Non-pigmented ciliary epithelial cell (primary cell): Measurements from ENCODE around the gene CAMK1D.
"Not testable (repeated sequence)": the region's sequence is repeated elsewhere in the genome, so short reads cannot be mapped to it uniquely, and the experiment has no call there.

ENCODE experiments used
- DNase-seq: peaks from one replicate; pipeline ENCODE4 v3.0.0-alpha.2; 2010; ENCODE audit warnings: low read depth

Gene CAMK1D

GRCh38 chr10:12431151-12432101 lies 82.1 kb downstream of the CAMK1D start:
- DNase-seq = no peak

- no peak for DNase-seq
Observed at GRCh38 chr10:12432402-12433189, 83.2 kb downstream of the CAMK1D start.

- DNase-seq = no peak
Observed at GRCh38 chr10:12434277-12434676, 84.9 kb downstream of the CAMK1D start.

- DNase-seq = not testable (repeated sequence)
Observed at GRCh38 chr10:12434677-12435076, 85.3 kb downstream of the CAMK1D start.

- no peak for DNase-seq
Observed at GRCh38 chr10:12435348-12435747, 86.0 kb downstream of the CAMK1D start.

GRCh38 chr10:12438919-12439692 lies 89.8 kb downstream of the CAMK1D start:
- no peak for DNase-seq

- not testable (repeated sequence) for DNase-seq
Observed at GRCh38 chr10:12439767-12440166, 90.4 kb downstream of the CAMK1D start.

GRCh38 chr10:12443026-12443425 lies 93.7 kb downstream of the CAMK1D start:
- no peak for DNase-seq

GRCh38 chr10:12444981-12445700 lies 95.8 kb downstream of the CAMK1D start:
- no peak for DNase-seq

- no peak for DNase-seq
Observed at GRCh38 chr10:12445701-12446334, 96.5 kb downstream of the CAMK1D start.

- DNase-seq = no peak
Observed at GRCh38 chr10:12448340-12448728, 99.0 kb downstream of the CAMK1D start.

- DNase-seq = peak; percentile 93
Observed at GRCh38 chr10:12448729-12449391, 99.5 kb downstream of the CAMK1D start.

GRCh38 chr10:12455318-12455717 lies 106.0 kb downstream of the CAMK1D start:
- DNase-seq = no peak

GRCh38 chr10:12455766-12456165 lies 106.4 kb downstream of the CAMK1D start:
- no peak for DNase-seq

GRCh38 chr10:12459340-12459739 lies 110.0 kb downstream of the CAMK1D start:
- DNase-seq = no peak

GRCh38 chr10:12459762-12460161 lies 110.4 kb downstream of the CAMK1D start:
- DNase-seq = no peak

- DNase-seq = no peak
Observed at GRCh38 chr10:12463459-12463838, 114.1 kb downstream of the CAMK1D start.

GRCh38 chr10:12465385-12466136 lies 116.2 kb downstream of the CAMK1D start:
- DNase-seq = no peak

- DNase-seq = no peak
Observed at GRCh38 chr10:12466704-12467305, 117.5 kb downstream of the CAMK1D start.
